HEK293T (cell line): ENCODE data around the gene RAB40B.

Experiments used
- CTBP1 ChIP-seq: fragments of 450-650 bp; IDR thresholded peaks from 2 replicates; pipeline ENCODE4 v1.6.1; 2016; ENCODE audit warnings: borderline replicate concordance
- FOXA1 ChIP-seq: fragments of 450-650 bp; IDR thresholded peaks from 2 replicates; pipeline ENCODE4 v1.6.1; 2016; ENCODE audit warnings: mild to moderate bottlenecking
- FOXK2 ChIP-seq: fragments of 450-650 bp; IDR thresholded peaks from 2 replicates; pipeline ENCODE4 v1.6.1; 2016; ENCODE audit warnings: mild to moderate bottlenecking
- FOXM1 ChIP-seq: fragments of 450-650 bp; IDR thresholded peaks from 2 replicates; pipeline ENCODE4 v1.6.1; 2017; ENCODE audit warnings: mild to moderate bottlenecking, borderline replicate concordance

DNA sequence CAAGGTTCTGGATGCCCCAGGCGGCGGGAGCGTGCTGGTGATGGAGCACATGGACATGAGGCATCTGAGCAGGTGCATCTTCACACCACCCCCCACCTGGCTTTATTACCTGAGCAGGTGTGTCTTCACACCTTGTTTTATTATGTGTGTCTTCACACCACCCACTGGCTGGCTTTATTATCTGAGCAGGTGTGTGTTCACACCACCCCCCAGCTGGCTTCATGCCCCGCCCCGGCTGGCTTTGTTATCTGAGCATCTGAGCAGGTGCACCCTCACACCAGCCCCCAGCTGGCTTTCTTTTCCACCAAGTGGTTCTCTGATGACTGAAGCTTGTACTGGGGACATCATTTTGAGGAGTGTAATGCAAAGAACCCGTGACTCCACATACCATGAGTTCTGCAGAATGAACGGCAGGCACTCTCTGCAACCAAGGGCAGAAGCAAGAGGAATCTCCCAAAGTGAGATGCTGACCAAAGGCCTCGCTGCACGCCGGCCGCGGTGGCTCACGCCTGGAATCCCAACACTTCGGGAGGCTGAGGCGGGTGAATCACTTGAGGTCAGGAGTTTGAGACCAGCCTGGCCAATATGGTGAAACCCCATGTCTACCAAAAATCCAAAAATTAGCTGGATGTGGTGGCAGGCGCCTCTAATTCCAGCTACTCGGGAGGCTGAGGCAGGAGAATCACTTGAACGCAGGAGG, 20.6 kb upstream of the RAB40B start:
- TF ChIP-seq FOXA1 (no peak), CTBP1 (no peak), FOXM1 (no peak), FOXK2 (no peak)
